HCT116 (cell line): Measurements from ENCODE around the gene ING3.

Source experiments
- CTCF ChIP-seq, 3 experiments: fragments of 200-600 bp in 1 of 3; sonication (generic) in 1 of 3; IDR thresholded peaks in 2 of 3; conservative IDR thresholded peaks in 1 of 3; 2 replicates each; pipeline ENCODE4 v1.5.1; 2012 to 2017; ENCODE audit warnings: low read depth in 2 of 3, low read length in 2 of 3, antibody characterized with exemption in 1 of 3, borderline replicate concordance in 1 of 3, control low read depth in 1 of 3, mild to moderate bottlenecking in 1 of 3, mixed read lengths in 1 of 3, mixed run types in 1 of 3, moderate library complexity in 1 of 3; ENCODE audit not compliant: insufficient read depth in 1 of 3
- EZH2 ChIP-seq: fragments of 200-600 bp; sonication (generic); IDR thresholded peaks from 2 replicates; pipeline ENCODE4 v1.6.1; 2017; ENCODE audit warnings: antibody characterized with exemption, mixed run types
- EZH2phosphoT487 ChIP-seq: fragments of 200-600 bp; IDR thresholded peaks from 2 replicates; pipeline ENCODE4 v1.6.1; 2018; ENCODE audit warnings: antibody characterized with exemption, borderline replicate concordance
- POLR2A ChIP-seq: IDR thresholded peaks from 2 replicates; pipeline ENCODE4 v1.7.0; 2011; ENCODE audit warnings: borderline replicate concordance; ENCODE audit not compliant: insufficient read depth, insufficient read length; ENCODE audit errors: extremely low read depth

GRCh38 chr7:120933475-120933874, 17.1 kb upstream of the ING3 start:
- TF ChIP-seq CTCF (IDR thresholded peaks at IDR 0.05 in 2 of 3, conservative IDR thresholded peaks at IDR 0.05 in 1 of 3; ENCODE audit: borderline replicate concordance in 1 of 3, insufficient read depth in 1 of 3, low read depth in 2 of 3, low read length in 2 of 3) (no peak), POLR2A (no peak), EZH2 (no peak), EZH2phosphoT487 (no peak)
